G401.6 (cell line): ENCODE data around the gene FAM118A.
"Not testable (repeated sequence)": the region's sequence is repeated elsewhere in the genome, so short reads cannot be mapped to it uniquely, and the experiment has no call there.

ENCODE experiments used
- FAIRE-seq: peaks from 2 replicates; lab custom pipeline; 2012; peaks lifted over from hg19 to GRCh38; lab: Jason Lieb, UNC

FAM118A gene

DNA sequence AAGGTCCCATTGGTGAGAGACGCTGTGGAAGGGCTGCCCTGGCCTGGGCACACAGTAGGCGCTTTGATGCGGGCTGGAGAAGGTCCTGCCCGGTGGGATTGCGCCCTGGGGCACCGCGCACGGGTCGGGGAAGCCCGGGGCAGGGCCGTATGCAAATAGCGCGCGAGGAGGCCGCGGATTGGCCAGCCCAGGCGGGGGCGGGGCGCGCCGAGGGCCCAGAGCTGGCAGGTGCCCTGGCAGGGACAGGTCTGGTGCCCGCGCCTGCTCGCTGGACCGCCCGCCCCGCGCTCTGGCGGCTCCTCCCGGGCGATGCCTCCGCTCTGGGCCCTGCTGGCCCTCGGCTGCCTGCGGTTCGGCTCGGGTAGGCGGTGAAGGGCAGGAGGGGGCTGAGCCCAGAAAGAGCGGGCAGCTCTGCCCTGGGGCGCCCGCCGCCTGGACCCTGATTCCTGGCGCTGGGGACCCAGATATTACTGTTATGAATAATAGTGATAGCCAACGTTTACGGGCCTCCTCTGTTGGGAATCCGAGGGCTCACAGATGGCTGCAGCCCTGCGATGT, 24.9 kb upstream of the FAM118A start, which contains the start of gene UPK3A:
TSS of gene UPK3A (plus strand) at position 245 of the 558 bp plus-strand sequence. CDS start at position 310, 65 bp downstream.
- no peak for FAIRE-seq

DNA sequence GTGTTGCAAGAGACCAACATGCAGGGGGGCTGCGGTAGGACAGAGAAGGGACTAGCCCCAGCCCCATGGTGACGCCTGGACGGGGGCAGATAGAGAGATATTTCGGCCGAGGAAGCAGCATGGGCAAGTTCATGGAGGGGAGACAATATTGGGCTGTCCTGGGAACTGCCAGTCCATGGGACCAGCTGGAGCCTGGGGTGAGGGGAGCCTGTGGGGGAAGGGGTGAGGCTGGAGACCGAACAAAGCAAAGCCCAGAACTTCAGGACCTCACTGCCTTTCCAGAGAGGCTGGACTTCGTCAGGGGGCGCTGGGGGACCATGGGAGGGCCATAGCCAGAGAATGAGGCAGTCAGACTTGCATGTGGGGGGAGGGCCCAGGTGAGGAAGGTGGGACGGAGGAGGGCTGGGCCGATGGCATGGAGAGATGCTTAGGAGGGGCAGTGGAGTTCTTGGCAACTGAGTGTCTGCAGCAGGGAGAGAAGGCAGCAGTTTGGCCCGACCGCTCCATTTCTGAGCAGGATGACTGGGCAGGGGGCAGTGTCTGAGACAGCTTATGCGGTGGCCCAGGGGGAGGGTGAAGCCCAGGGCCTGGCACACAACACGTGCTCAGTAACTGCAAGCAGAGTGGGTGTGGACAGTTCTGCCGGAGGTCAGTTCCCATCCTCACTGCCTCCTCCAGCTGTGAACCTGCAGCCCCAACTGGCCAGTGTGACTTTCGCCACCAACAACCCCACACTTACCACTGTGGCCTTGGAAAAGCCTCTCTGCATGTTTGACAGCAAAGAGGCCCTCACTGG, 24.3 kb upstream of the FAM118A start:
- no peak for FAIRE-seq

- no peak for FAIRE-seq
Measured at GRCh38 chr22:45286854-45287551, 22.7 kb upstream of the FAM118A start.

GRCh38 chr22:45290410-45290936, 19.3 kb upstream of the FAM118A start:
- FAIRE-seq = no peak

DNA sequence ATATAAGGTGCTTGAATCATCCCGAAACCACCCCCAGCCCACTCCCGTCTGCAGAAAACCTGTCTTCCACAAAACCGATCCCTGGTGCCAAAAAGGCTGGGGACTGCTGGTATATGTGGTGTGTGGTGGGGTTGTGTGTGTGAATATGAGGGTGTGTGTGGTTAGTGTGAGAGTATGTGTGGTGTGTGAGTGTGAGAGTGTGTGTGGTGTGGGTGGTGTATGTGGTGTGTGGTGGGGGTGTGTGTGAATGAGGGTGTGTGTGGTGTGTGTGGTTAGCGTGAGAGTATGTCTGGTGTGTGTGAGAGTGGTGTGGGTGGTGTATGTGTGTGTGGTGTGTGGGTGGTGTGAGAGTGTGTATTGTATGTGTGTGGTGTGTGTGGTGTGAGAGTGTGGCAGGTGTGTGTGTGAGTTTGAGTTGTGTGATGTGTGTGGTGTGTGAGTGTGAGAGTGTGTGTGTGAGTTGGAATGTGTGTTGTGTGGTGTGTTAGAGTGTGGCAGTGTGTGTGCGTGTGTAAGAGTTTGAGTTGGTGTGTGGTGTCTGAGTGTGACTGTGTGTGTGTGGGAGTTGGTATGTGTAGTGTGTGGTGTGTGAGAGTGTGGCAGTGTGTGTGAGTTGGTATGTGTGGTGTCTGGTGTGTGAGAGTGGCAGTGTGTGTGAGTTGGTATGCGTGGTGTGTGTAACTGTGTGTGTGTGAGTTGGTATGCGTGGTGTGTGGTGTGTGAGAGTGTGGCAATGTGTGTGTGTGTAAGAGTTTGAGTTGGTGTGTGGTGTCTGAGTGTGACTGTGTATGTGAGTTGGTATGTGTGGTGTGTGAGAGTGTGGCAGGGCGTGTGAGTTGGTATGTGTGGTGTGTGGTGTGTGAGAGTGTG, 18.4 kb upstream of the FAM118A start:
- FAIRE-seq = no peak

- FAIRE-seq = no peak
Measured at GRCh38 chr22:45291931-45292290, 17.8 kb upstream of the FAM118A start.

DNA sequence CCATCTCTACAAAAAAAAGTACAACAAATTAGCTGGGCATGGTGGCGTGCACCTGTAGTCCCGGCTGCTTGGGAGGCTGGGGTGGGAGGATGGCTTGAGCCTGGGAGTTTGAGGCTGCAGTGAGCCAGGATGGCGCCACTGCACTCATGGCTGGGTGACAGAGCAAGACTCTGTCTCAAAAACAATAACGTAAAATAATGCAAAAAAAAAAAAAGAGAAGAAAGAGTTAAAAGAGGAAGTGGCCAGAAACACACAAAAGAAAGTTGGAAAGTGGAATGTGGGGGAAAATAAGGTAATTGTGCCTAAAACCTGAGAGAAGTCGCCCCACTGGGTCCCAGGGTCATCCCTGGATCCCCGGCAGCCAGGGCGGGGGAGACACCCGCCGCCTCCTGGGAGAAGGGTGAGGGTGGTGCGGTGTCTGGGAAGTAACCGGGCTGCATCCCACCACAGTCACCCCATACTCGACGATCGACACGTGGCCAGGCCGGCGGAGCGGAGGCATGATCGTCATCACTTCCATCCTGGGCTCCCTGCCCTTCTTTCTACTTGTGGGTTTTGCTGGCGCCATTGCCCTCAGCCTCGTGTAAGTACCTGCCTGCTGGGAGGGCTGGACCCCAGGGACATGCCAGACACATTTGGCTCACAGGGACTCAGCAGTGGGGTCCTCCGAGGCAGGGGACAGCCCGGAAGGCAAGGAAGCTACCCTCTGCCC, 16.8 kb upstream of the FAM118A start:
- no peak for FAIRE-seq

DNA sequence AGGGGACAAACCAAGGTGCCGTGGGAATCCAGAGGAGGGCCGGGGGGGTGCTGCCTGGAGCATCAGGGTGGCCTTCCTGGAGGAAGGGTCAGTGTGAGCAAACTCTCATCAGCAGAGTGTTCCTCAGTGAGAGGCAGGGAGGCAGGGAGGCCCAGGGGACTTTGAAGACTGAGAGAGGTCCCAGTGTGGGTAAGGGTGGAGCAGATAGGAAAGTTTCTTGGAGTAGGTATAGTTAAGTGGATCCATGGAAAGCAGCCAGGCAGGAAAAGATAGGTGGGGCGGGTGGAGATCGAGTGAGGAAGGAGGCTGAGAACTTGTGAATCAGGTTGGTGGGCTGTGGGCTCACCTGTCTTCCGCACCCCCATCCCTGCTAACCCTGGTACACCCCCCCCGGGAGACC, 15.7 kb upstream of the FAM118A start:
- FAIRE-seq = no peak

GRCh38 chr22:45295004-45295403, 14.7 kb upstream of the FAM118A start:
- not testable (repeated sequence) for FAIRE-seq

- FAIRE-seq = no peak
Measured at GRCh38 chr22:45295492-45295891, 14.2 kb upstream of the FAM118A start.

GRCh38 chr22:45296628-45297297, 13.0 kb upstream of the FAM118A start:
- FAIRE-seq = no peak

- FAIRE-seq = no peak
Measured at GRCh38 chr22:45298934-45299505, 10.7 kb upstream of the FAM118A start.

- FAIRE-seq = no peak
Measured at GRCh38 chr22:45302751-45303150, 7.0 kb upstream of the FAM118A start.

GRCh38 chr22:45303181-45303580, 6.6 kb upstream of the FAM118A start:
- no peak for FAIRE-seq

DNA sequence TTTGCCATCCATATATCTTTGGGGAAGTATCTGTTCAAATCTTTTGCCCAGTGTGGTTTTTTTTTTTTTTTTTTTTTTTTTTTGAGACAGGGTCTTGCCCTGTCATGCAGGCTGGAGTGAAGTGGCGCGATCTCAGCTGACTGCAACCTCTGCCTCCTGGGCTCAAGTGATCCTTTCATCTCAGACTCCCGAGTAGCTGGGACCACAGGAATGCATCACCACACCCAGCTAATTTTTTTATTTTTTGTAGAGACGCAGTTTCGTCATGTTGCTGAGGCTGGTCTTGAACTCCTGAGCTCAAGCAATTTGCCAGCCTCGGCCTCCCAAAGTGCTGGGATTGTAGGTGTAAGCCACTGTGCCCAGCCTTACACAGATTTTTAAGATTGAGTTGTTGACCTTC, 4.8 kb upstream of the FAM118A start:
- FAIRE-seq = no peak

GRCh38 chr22:45305456-45306075, 4.2 kb upstream of the FAM118A start:
- FAIRE-seq = no peak

GRCh38 chr22:45306139-45306538, 3.6 kb upstream of the FAM118A start:
- FAIRE-seq = no peak

- FAIRE-seq = no peak
Measured at GRCh38 chr22:45308391-45308956, 1.3 kb upstream of the FAM118A start.

DNA sequence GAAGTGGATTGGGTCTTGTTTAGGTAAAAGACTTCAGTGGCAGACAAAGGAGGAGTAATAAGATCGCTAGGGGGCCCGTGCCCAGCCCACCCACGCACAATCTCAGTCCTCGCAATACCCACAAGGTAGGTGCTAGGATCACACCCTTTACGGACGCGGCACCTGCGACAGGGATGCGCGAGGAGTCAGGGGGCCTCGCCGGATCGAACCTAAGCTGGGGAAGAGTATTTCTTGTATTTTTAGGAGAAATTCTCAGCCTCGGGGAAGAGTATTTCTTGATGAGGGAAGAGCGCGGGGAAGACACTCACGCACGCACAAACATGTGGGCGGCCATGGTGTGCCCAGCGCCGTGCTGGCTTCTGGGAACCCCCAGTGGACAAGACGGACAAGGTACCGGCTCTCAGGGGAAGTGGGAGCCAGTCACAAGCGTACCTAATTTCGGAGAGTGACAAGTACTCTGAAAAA, 745 bp upstream of the FAM118A start:
- FAIRE-seq = no peak
